ENCODE results near the gene CNOT6.

DNA sequence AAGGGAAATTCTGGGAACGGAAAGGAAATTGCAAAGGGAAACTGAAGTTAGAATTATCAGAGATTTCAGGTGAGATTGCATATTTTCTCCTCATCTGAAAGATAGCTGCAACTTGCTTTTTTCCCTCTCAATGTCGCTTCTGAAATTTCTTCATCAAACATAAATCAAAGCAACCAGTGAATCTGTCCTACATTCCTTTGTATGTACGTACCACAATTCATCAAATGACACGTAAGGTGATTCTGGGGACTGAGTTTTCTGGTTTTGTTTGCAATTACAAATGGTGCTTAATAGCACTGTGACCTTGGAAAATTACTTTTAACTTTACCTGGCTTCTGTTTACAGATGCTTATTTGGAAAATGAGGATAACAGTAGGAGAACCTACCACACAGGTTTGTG is 21.9 kb upstream of the CNOT6 start:
- TF ChIP-seq POLR2A (IDR thresholded peaks at IDR 0.05) = no peak
- TF ChIP-seq, protein P1, sequence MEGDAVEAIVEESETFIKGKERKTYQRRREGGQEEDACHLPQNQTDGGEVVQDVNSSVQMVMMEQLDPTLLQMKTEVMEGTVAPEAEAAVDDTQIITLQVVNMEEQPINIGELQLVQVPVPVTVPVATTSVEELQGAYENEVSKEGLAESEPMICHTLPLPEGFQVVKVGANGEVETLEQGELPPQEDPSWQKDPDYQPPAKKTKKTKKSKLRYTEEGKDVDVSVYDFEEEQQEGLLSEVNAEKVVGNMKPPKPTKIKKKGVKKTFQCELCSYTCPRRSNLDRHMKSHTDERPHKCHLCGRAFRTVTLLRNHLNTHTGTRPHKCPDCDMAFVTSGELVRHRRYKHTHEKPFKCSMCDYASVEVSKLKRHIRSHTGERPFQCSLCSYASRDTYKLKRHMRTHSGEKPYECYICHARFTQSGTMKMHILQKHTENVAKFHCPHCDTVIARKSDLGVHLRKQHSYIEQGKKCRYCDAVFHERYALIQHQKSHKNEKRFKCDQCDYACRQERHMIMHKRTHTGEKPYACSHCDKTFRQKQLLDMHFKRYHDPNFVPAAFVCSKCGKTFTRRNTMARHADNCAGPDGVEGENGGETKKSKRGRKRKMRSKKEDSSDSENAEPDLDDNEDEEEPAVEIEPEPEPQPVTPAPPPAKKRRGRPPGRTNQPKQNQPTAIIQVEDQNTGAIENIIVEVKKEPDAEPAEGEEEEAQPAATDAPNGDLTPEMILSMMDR (IDR thresholded peaks at IDR 0.05 in 4 of 5, conservative IDR thresholded peaks at IDR 0.05 in 1 of 5) = no peak
